Thoracic aorta (tissue), 2 donors: ENCODE measurements around the gene MAP6D1. TPM values are rescaled to one million over a fixed set of nuclear protein-coding genes. Genes with fewer than 3 reads are reported as not detected.
"Not testable (repeated sequence)": the region's sequence is repeated elsewhere in the genome, so short reads cannot be mapped to it uniquely, and the experiment has no call there.

Source experiments
- ATAC-seq: fragments of 150-250 bp; one replicate; pipeline ENCODE4 v1.8.0; 2017; ENCODE audit warnings: low read depth; ENCODE audit not compliant: insufficient number of reproducible peaks, low FRiP score
- DNase-seq: peaks from one replicate; pipeline ENCODE4 v3.0.0-alpha.2; 2020; ENCODE audit warnings: low spot score
- H3K27ac ChIP-seq, 2 donors: fragments of 200-600 bp; sonication (generic); 1 replicate in 1 of 2; 2 replicates in 1 of 2; pipeline ENCODE4 v1.5.1; 2016; ENCODE audit warnings: mild to moderate bottlenecking in 2 of 2, moderate library complexity in 2 of 2
- H3K27me3 ChIP-seq: fragments of 200-600 bp; sonication (generic); replicated peaks from 2 replicates; pipeline ENCODE4 v1.6.0; 2016; ENCODE audit warnings: mild to moderate bottlenecking; ENCODE audit not compliant: insufficient read depth
- H3K36me3 ChIP-seq: fragments of 200-600 bp; sonication (generic); one replicate; pipeline ENCODE4 v1.5.1; 2016
- H3K4me1 ChIP-seq, 2 donors: fragments of 200-600 bp; sonication (generic); 1 replicate in 1 of 2; 2 replicates in 1 of 2; pipeline versions ENCODE4 v1.5.1 to v1.6.0; 2016; ENCODE audit warnings: low read depth in 2 of 2, mild to moderate bottlenecking in 1 of 2; ENCODE audit not compliant: control insufficient read depth in 1 of 2
- H3K4me3 ChIP-seq: fragments of 200-600 bp; sonication (generic); 2 replicates; pipeline ENCODE4 v1.5.1; 2016; ENCODE audit warnings: mild to moderate bottlenecking
- H3K9me3 ChIP-seq: fragments of 200-600 bp; sonication (generic); 2 replicates; pipeline ENCODE4 v1.5.1; 2016
- CTCF ChIP-seq: fragments of 200-600 bp; sonication (generic); IDR thresholded peaks from one replicate; pipeline ENCODE4 v1.5.1; 2019; ENCODE audit warnings: antibody characterized with exemption
- total RNA-seq, 2 donors: library from RNA; depleted of rRNA; stranded (reverse); fragments of >200 nt; gene quantifications; one replicate each; pipeline versions ENCODE4 v1.1.0 to v1.2.3, GENCODE V29; 2016

The MAP6D1 gene
- total RNA-seq, 2 donors from 2014 or later = 4.3 to 9.5 TPM

- no peak overlapping the region for H3K27ac ChIP-seq
Measured at GRCh38 chr3:183782576-183783276, 42.7 kb downstream of the MAP6D1 start.

GRCh38 chr3:183781246-183781645 lies 44.1 kb downstream of the MAP6D1 start:
- ATAC-seq (no peak), DNase-seq (no peak)
- H3K4me3 ChIP-seq = no peak overlapping the region
- H3K9me3 ChIP-seq = no peaks in the 10 kb centered on the region
- H3K36me3 ChIP-seq = peaks cover 28% of the 10 kb centered on the region
- H3K27ac ChIP-seq = no peak overlapping the region
- H3K27me3 ChIP-seq = no peaks in the 10 kb centered on the region
- TF ChIP-seq CTCF = no peak
- H3K4me1 ChIP-seq = peaks cover 0 to 7% of the 10 kb centered on the region in 2 donors

More at GRCh38 chr3:183782576-183783276, 42.7 kb downstream of the MAP6D1 start:
- ATAC-seq (no peak), DNase-seq (no peak)
- H3K4me1 ChIP-seq = peaks cover 0 to 7% of the 10 kb centered on the region in 2 donors
- no peak overlapping the region for H3K4me3 ChIP-seq
- H3K36me3 ChIP-seq = peaks cover 32% of the 10 kb centered on the region
- H3K27me3 ChIP-seq = no peaks in the 10 kb centered on the region
- no peak for TF ChIP-seq CTCF
- no peaks in the 10 kb centered on the region for H3K9me3 ChIP-seq

- ATAC-seq = no peak
- no peak for TF ChIP-seq CTCF
- Histone ChIP-seq H3K27me3 (no peaks in the 10 kb centered on the region), H3K4me1 (peaks cover 0 to 7% of the 10 kb centered on the region in 2 donors), H3K4me3 (no peak overlapping the region), H3K9me3 (no peaks in the 10 kb centered on the region), H3K36me3 (peaks cover 31% of the 10 kb centered on the region), H3K27ac (no peak overlapping the region)
- DNase-seq = no peak
Measured at GRCh38 chr3:183779896-183780465, 45.4 kb downstream of the MAP6D1 start.

GRCh38 chr3:183777016-183777618 lies 48.3 kb downstream of the MAP6D1 start:
- H3K27ac ChIP-seq = no peak overlapping the region
- no peak for ATAC-seq
- H3K9me3 ChIP-seq = no peaks in the 10 kb centered on the region
- H3K4me1 ChIP-seq = no peaks in the 10 kb centered on the region
- no peak overlapping the region for H3K4me3 ChIP-seq
- DNase-seq = no peak
- H3K27me3 ChIP-seq = no peaks in the 10 kb centered on the region
- TF ChIP-seq CTCF = no peak
- peaks cover 50% of the 10 kb centered on the region for H3K36me3 ChIP-seq

- H3K27ac ChIP-seq, H3K27me3 ChIP-seq, DNase-seq, ATAC-seq, H3K9me3 ChIP-seq, H3K4me3 ChIP-seq, H3K4me1 ChIP-seq: not testable (repeated sequence)
- peaks cover 51% of the 10 kb centered on the region for H3K36me3 ChIP-seq
Measured at GRCh38 chr3:183776451-183776850, 48.9 kb downstream of the MAP6D1 start.
